WTC11 (cell line): ENCODE results near the gene ARHGAP40.

Experiments
- CREB1 ChIP-seq: sonication (generic); formaldehyde crosslinking; IDR thresholded peaks from 2 replicates; pipeline ENCODE4 v1.8.0; 2023; ENCODE audit warnings: mild to moderate bottlenecking, missing genetic modification reagents
- IRF2 ChIP-seq: sonication (generic); formaldehyde crosslinking; IDR thresholded peaks from 2 replicates; pipeline ENCODE4 v1.8.0; 2022; ENCODE audit warnings: low read depth, missing genetic modification reagents, borderline replicate concordance
- SP1 ChIP-seq: sonication (generic); formaldehyde crosslinking; conservative IDR thresholded peaks from 2 replicates; pipeline ENCODE4 v1.8.1; 2022; ENCODE audit warnings: missing genetic modification reagents
- TF ChIP-seq, protein P1 (sequence below): fragments of 200-600 bp; IDR thresholded peaks from 2 replicates; pipeline ENCODE4 v1.8.0; 2022; ENCODE audit warnings: antibody characterized with exemption
- TF ChIP-seq, protein P2 (sequence below): sonication (generic); formaldehyde crosslinking; IDR thresholded peaks from 2 replicates; pipeline ENCODE4 v1.8.1; 2023; ENCODE audit warnings: mild to moderate bottlenecking, missing genetic modification reagents, moderate library complexity

DNA sequence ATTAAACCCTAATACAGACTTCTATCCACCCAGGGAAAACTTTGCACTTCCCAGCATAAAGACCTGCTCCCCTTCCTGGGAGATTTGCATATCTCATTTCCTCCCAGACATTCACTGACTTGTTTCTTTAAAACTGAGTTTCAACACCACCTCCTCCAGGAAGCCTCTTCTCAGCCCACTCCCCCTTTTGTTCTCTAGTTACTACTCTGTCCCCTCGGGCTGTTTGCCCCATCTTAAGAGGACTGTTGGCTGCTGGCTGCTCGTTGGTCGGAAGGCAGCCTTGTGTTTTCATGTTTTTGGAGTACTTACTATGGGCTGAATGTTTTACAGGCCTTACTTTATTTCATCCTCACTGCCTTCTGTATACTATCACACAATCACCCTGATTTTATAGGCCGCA lies 6.6 kb downstream of the ARHGAP40 start:
- TF ChIP-seq, protein P1, sequence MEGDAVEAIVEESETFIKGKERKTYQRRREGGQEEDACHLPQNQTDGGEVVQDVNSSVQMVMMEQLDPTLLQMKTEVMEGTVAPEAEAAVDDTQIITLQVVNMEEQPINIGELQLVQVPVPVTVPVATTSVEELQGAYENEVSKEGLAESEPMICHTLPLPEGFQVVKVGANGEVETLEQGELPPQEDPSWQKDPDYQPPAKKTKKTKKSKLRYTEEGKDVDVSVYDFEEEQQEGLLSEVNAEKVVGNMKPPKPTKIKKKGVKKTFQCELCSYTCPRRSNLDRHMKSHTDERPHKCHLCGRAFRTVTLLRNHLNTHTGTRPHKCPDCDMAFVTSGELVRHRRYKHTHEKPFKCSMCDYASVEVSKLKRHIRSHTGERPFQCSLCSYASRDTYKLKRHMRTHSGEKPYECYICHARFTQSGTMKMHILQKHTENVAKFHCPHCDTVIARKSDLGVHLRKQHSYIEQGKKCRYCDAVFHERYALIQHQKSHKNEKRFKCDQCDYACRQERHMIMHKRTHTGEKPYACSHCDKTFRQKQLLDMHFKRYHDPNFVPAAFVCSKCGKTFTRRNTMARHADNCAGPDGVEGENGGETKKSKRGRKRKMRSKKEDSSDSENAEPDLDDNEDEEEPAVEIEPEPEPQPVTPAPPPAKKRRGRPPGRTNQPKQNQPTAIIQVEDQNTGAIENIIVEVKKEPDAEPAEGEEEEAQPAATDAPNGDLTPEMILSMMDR = no peak
- no peak for TF ChIP-seq IRF2
- TF ChIP-seq, protein P2, sequence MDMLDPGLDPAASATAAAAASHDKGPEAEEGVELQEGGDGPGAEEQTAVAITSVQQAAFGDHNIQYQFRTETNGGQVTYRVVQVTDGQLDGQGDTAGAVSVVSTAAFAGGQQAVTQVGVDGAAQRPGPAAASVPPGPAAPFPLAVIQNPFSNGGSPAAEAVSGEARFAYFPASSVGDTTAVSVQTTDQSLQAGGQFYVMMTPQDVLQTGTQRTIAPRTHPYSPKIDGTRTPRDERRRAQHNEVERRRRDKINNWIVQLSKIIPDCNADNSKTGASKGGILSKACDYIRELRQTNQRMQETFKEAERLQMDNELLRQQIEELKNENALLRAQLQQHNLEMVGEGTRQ (CRISPR knock-in tag) = no peak
- no peak for TF ChIP-seq SP1 (CRISPR knock-in tag)
- TF ChIP-seq CREB1 = no peak
